ENCODE measurements around the gene MED9. TPM values are rescaled to one million over a fixed set of nuclear protein-coding genes. Genes with fewer than 3 reads are reported as not detected.

The MED9 gene
- total RNA-seq, 1 donor from 2014 or later = 12.5 TPM

DNA sequence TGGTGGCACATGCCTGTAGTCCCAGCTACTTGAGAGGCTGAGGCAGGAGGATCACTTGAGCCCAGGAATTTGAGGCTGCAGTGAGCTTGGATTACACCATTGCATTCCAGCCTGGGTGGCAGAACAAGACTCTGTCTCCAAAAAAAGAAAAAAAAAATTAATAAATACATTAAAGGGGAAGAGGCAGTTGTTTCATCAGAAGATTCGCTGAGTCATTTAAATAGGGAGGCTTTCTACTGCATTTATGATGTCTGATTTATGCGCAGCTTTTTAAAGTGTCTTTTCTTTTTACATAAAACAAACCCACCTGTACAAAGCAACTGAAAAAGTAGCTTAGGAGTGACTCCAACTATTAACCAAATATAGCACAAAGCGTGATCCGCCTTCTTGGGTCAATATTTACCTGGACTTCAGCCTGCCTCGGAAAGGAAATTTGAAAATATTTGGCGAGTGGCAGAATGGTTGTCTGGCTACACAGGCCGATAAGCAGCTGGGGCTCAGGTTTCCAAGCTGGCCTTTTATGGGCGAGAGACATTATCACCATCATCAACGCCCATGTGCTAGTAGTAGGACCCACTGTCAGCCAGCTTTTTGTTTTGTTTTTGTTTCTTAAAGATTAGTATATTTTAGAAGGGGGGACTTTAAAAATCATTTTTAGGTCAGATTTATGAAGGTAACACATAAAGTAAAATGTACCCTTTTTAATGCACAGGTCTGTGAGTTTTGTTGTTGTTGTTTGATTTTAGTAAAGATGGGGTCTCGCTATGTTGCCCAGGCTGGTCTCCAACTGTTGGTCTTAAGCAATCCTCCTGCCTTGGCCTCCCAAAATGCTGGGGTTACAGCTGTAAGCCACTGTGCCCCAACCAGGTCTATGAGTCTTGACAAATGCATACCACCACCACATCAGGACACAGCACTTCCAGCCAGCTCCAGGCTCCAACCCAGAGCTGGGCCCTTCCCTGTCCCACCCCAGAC, 61.9 kb downstream of the MED9 start:
- Histone ChIP-seq H3K27ac (ENCODE audit: low read depth, low read length) (no peak overlapping the region), H3K9me3 (ENCODE audit: control insufficient read depth in 3 of 3, low read length in 3 of 3) (no peaks in the 10 kb centered on the region), H3K4me1 (ENCODE audit: control insufficient read depth in 3 of 3, insufficient read depth in 3 of 3, low read length in 3 of 3) (peaks cover 18 to 48% (median 40%) of the 10 kb centered on the region in 3 donors), H3K36me3 (ENCODE audit: control insufficient read depth in 3 of 3, insufficient read depth in 3 of 3, low read length in 3 of 3) (no peaks in the 10 kb centered on the region), H3K9ac (ENCODE audit: low read depth in 1 of 3, low read length in 3 of 3) (no peak overlapping the region), H3K27me3 (ENCODE audit: control insufficient read depth in 3 of 3, insufficient read depth in 3 of 3, low read length in 3 of 3) (no peaks in the 10 kb centered on the region), H3K4me3 (ENCODE audit: low read length in 3 of 3) (no peak overlapping the region)

GRCh38 chr17:17539591-17539990, 62.8 kb downstream of the MED9 start:
- H3K27ac ChIP-seq (ENCODE audit: low read depth, low read length) = no peak overlapping the region
- no peak overlapping the region for H3K9ac ChIP-seq (ENCODE audit: low read depth in 1 of 3, low read length in 3 of 3)
- peaks cover 20 to 52% (median 44%) of the 10 kb centered on the region in 3 donors for H3K4me1 ChIP-seq (ENCODE audit: control insufficient read depth in 3 of 3, insufficient read depth in 3 of 3, low read length in 3 of 3)
- no peaks in the 10 kb centered on the region for H3K9me3 ChIP-seq (ENCODE audit: control insufficient read depth in 3 of 3, low read length in 3 of 3)
- H3K36me3 ChIP-seq (ENCODE audit: control insufficient read depth in 3 of 3, insufficient read depth in 3 of 3, low read length in 3 of 3) = no peaks in the 10 kb centered on the region
- no peaks in the 10 kb centered on the region for H3K27me3 ChIP-seq (ENCODE audit: control insufficient read depth in 3 of 3, insufficient read depth in 3 of 3, low read length in 3 of 3)
- H3K4me3 ChIP-seq (ENCODE audit: low read length in 3 of 3) = no peak overlapping the region

GRCh38 chr17:17540278-17540906, 63.6 kb downstream of the MED9 start:
- no peaks in the 10 kb centered on the region for H3K9me3 ChIP-seq (ENCODE audit: control insufficient read depth in 3 of 3, low read length in 3 of 3)
- H3K9ac ChIP-seq (ENCODE audit: low read depth in 1 of 3, low read length in 3 of 3) = peak overlapping the region in 1 of 3 donors; percentile 8
- no peaks in the 10 kb centered on the region for H3K27me3 ChIP-seq (ENCODE audit: control insufficient read depth in 3 of 3, insufficient read depth in 3 of 3, low read length in 3 of 3)
- no peaks in the 10 kb centered on the region for H3K36me3 ChIP-seq (ENCODE audit: control insufficient read depth in 3 of 3, insufficient read depth in 3 of 3, low read length in 3 of 3)
- H3K27ac ChIP-seq (ENCODE audit: low read depth, low read length) = no peak overlapping the region
- no peak overlapping the region for H3K4me3 ChIP-seq (ENCODE audit: low read length in 3 of 3)
- H3K4me1 ChIP-seq (ENCODE audit: control insufficient read depth in 3 of 3, insufficient read depth in 3 of 3, low read length in 3 of 3) = peaks cover 20 to 54% (median 44%) of the 10 kb centered on the region in 3 donors

DNA sequence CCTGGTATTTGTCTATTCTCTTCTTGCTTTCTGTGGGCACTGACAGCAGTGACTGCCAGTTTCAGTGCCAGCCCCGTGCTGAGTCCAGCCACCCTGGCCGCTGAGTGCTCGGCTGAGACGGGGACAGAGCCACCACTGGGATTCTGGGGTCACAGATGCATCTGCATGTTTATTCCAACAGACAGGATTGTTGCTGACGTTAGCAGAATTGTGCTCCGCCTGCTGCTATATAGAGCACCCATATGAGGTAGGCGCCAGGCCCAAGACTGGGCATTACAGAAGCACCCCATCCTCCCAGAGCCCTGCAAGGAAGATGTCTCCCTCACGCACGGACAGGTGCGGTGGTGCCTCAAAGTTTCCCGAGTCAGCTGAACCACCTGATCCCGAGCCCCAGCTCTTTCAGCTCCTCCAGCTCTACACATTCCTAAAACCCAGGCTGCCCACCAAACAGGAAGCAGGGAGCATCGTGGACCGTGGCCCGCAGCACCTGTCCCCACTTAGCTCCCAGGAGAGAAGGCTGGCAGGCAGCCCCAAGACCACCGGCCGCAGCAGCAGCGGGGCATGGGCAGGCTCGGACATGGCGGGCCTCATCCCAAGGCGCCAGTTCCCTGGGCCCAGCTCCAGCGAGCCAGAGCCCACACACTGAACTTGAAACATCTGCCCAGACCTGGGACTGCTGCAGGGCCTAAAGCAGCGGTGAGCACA, 64.3 kb downstream of the MED9 start:
- Histone ChIP-seq H3K27me3 (ENCODE audit: control insufficient read depth in 3 of 3, insufficient read depth in 3 of 3, low read length in 3 of 3) (no peaks in the 10 kb centered on the region), H3K27ac (ENCODE audit: low read depth, low read length) (no peak overlapping the region), H3K4me1 (ENCODE audit: control insufficient read depth in 3 of 3, insufficient read depth in 3 of 3, low read length in 3 of 3) (peaks cover 14 to 54% (median 40%) of the 10 kb centered on the region in 3 donors), H3K4me3 (ENCODE audit: low read length in 3 of 3) (no peak overlapping the region), H3K36me3 (ENCODE audit: control insufficient read depth in 3 of 3, insufficient read depth in 3 of 3, low read length in 3 of 3) (no peaks in the 10 kb centered on the region), H3K9ac (ENCODE audit: low read depth in 1 of 3, low read length in 3 of 3) (peak overlapping the region in 1 of 3 donors; percentile 8), H3K9me3 (ENCODE audit: control insufficient read depth in 3 of 3, low read length in 3 of 3) (no peaks in the 10 kb centered on the region)

DNA sequence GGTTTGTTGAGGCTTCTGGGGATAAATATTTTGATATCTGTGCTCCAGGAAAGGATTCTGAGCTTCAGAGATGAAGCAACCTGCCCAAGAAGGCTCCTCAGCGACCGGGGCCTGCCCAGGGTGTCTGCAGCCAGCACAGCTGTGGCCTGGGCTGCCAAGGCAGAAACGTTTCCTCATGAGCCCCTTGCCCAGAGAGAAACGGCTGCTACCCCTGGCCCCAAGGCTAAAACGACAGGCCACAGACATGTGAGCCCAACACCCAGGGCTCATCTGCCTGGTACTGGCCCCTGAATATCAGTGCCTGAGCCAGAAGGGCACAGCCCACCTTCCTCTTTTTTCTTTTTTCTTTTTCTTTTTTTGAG, 64.8 kb downstream of the MED9 start:
- Histone ChIP-seq H3K27ac (ENCODE audit: low read depth, low read length) (no peak overlapping the region), H3K4me1 (ENCODE audit: control insufficient read depth in 3 of 3, insufficient read depth in 3 of 3, low read length in 3 of 3) (peaks cover 8 to 50% (median 35%) of the 10 kb centered on the region in 3 donors)

More for the DNA sequence above, 64.8 kb downstream of the MED9 start:
- Histone ChIP-seq H3K9me3 (ENCODE audit: control insufficient read depth in 3 of 3, low read length in 3 of 3) (no peaks in the 10 kb centered on the region), H3K36me3 (ENCODE audit: control insufficient read depth in 3 of 3, insufficient read depth in 3 of 3, low read length in 3 of 3) (no peaks in the 10 kb centered on the region), H3K9ac (ENCODE audit: low read depth in 1 of 3, low read length in 3 of 3) (no peak overlapping the region), H3K4me3 (ENCODE audit: low read length in 3 of 3) (no peak overlapping the region), H3K27me3 (ENCODE audit: control insufficient read depth in 3 of 3, insufficient read depth in 3 of 3, low read length in 3 of 3) (no peaks in the 10 kb centered on the region)

Small RNAs within 50 kb of the gene (small RNA-seq; reads per million reads assigned to genes)
- gene RF00019 = not detected

Other genes starting within 250 kb of the MED9 start
- gene FLCN, start 239.8 kb upstream of the MED9 start, total RNA-seq = 20.9 TPM
- gene COPS3, start 195.8 kb upstream of the MED9 start, total RNA-seq = 89.2 TPM
- 4.2 TPM for gene NT5M, start 173.6 kb upstream of the MED9 start, total RNA-seq
- gene RASD1, start 19.4 kb downstream of the MED9 start, total RNA-seq = 4.2 TPM
- 32.4 TPM for gene PEMT, start 114.7 kb downstream of the MED9 start, total RNA-seq
- 3.1 TPM for gene RAI1, start 204.5 kb downstream of the MED9 start, total RNA-seq

Measured in skeletal muscle tissue (tissue), 5 donors.